WTC11 (cell line): ENCODE data around the gene WHAMM. TPM values are rescaled to one million over a fixed set of nuclear protein-coding genes. Genes with fewer than 3 reads are reported as not detected.

ENCODE experiments used
- ATAC-seq: fragments of 200-7000 bp; cut with Tn5 transposase; 2 replicates; pipeline ENCODE4 v1.10.0; 2021; ENCODE audit warnings: mild to moderate bottlenecking, moderate library complexity
- CTCF ChIA-PET: fragments of 300-600 bp; sonication (Branson Sonifier 250); formaldehyde crosslinking; loops from one replicate; lab custom pipeline; 2021; ENCODE audit warnings: antibody characterized with exemption; lab: Charles Lee
- POLR2A ChIA-PET: fragments of 350-600 bp; sonication (Branson Sonifier 250); formaldehyde crosslinking; loops from one replicate; lab custom pipeline; 2021; ENCODE audit warnings: antibody characterized with exemption; lab: Charles Lee
- DNase-seq: peaks from one replicate; pipeline ENCODE4 v3.0.0; 2021; ENCODE audit warnings: low spot score
- H3K27ac Mint-ChIP-seq: 2 replicates; pipeline ENCODE4 v1.8.0; 2021; ENCODE audit warnings: mixed read lengths
- H3K27me3 Mint-ChIP-seq: 2 replicates; pipeline ENCODE4 v1.8.0; 2021; ENCODE audit warnings: low read depth, mild to moderate bottlenecking, moderate library complexity, mixed read lengths
- H3K36me3 Mint-ChIP-seq: 2 replicates; pipeline ENCODE4 v1.8.0; 2021; ENCODE audit warnings: mixed read lengths
- H3K4me1 Mint-ChIP-seq: 2 replicates; pipeline ENCODE4 v1.8.0; 2022; ENCODE audit warnings: mixed read lengths
- H3K4me3 Mint-ChIP-seq: 2 replicates; pipeline ENCODE4 v1.8.0; 2021; ENCODE audit warnings: mild to moderate bottlenecking, moderate library complexity, mixed read lengths
- H3K9me3 Mint-ChIP-seq: 2 replicates; pipeline ENCODE4 v1.8.0; 2021; ENCODE audit warnings: mixed read lengths
- ARID4B ChIP-seq: sonication (generic); formaldehyde crosslinking; IDR thresholded peaks from 2 replicates; pipeline ENCODE4 v1.8.0; 2023; ENCODE audit warnings: missing genetic modification reagents, mild to moderate bottlenecking, borderline replicate concordance
- ATF2 ChIP-seq: sonication (generic); formaldehyde crosslinking; IDR thresholded peaks from 2 replicates; pipeline ENCODE4 v1.8.1; 2022; ENCODE audit warnings: low read depth, missing genetic modification reagents, borderline replicate concordance
- CBFB ChIP-seq: sonication (generic); formaldehyde crosslinking; IDR thresholded peaks from 2 replicates; pipeline ENCODE4 v1.8.1; 2022; ENCODE audit warnings: mild to moderate bottlenecking, low read depth, missing genetic modification reagents
- FOXJ3 ChIP-seq: sonication (generic); formaldehyde crosslinking; IDR thresholded peaks from 2 replicates; pipeline ENCODE4 v1.9.0; 2021; ENCODE audit warnings: missing genetic modification reagents, mild to moderate bottlenecking, borderline replicate concordance
- FOXK1 ChIP-seq: sonication (generic); formaldehyde crosslinking; IDR thresholded peaks from 2 replicates; pipeline ENCODE4 v1.8.0; 2022; ENCODE audit warnings: mild to moderate bottlenecking, moderate library complexity, missing genetic modification reagents
- GABPB1 ChIP-seq: sonication (generic); formaldehyde crosslinking; IDR thresholded peaks from 2 replicates; pipeline ENCODE4 v1.8.1; 2023; ENCODE audit warnings: mild to moderate bottlenecking, missing genetic modification reagents
- GTF2I ChIP-seq: fragments of 250-450 bp; sonication (Bioruptor Pico); conservative IDR thresholded peaks from 2 replicates; pipeline ENCODE4 v1.4.0; 2021; ENCODE audit warnings: mild to moderate bottlenecking
- JAZF1 ChIP-seq: fragments of 250-450 bp; sonication (Bioruptor Pico); IDR thresholded peaks from 2 replicates; pipeline ENCODE4 v1.9.0; 2021; ENCODE audit warnings: moderate library complexity, mild to moderate bottlenecking, inconsistent platforms
- MLX ChIP-seq: sonication (generic); formaldehyde crosslinking; IDR thresholded peaks from 2 replicates; pipeline ENCODE4 v1.8.1; 2023; ENCODE audit warnings: mild to moderate bottlenecking, missing genetic modification reagents, moderate library complexity
- NFATC4 ChIP-seq: fragments of 250-450 bp; sonication (Bioruptor Pico); IDR thresholded peaks from 2 replicates; pipeline ENCODE4 v1.9.0; 2021; ENCODE audit warnings: mild to moderate bottlenecking
- SMAD4 ChIP-seq: sonication (generic); formaldehyde crosslinking; IDR thresholded peaks from 2 replicates; pipeline ENCODE4 v1.8.0; 2022; ENCODE audit warnings: mild to moderate bottlenecking, missing genetic modification reagents
- SOX15 ChIP-seq: fragments of 250-450 bp; sonication (Bioruptor Pico); IDR thresholded peaks from 2 replicates; pipeline ENCODE4 v1.9.0; 2021; ENCODE audit warnings: mild to moderate bottlenecking
- ZBTB43 ChIP-seq: sonication (generic); formaldehyde crosslinking; IDR thresholded peaks from 2 replicates; pipeline ENCODE4 v1.8.1; 2023; ENCODE audit warnings: mild to moderate bottlenecking, missing genetic modification reagents
- ZMAT4 ChIP-seq: fragments of 250-450 bp; sonication (Bioruptor Pico); IDR thresholded peaks from 2 replicates; pipeline ENCODE4 v1.9.0; 2021; ENCODE audit warnings: mild to moderate bottlenecking
- ZNF219 ChIP-seq: sonication (generic); formaldehyde crosslinking; IDR thresholded peaks from 2 replicates; pipeline ENCODE4 v1.8.0; 2023; ENCODE audit warnings: missing genetic modification reagents, mild to moderate bottlenecking, borderline replicate concordance
- ZNF317 ChIP-seq: sonication (generic); formaldehyde crosslinking; IDR thresholded peaks from 2 replicates; pipeline ENCODE4 v1.8.1; 2023; ENCODE audit warnings: low read depth, mild to moderate bottlenecking, moderate library complexity, missing genetic modification reagents, borderline replicate concordance
- ZSCAN18 ChIP-seq: fragments of 250-450 bp; sonication (Bioruptor Pico); IDR thresholded peaks from 2 replicates; pipeline ENCODE4 v2.1.2; 2022; ENCODE audit warnings: mild to moderate bottlenecking, moderate library complexity
- total RNA-seq: library from RNA; stranded (reverse); gene quantifications from 3 replicates; pipeline ENCODE4 v1.2.3, GENCODE V29; 2021

Gene WHAMM
- total RNA-seq, 1 experiment from 2014 or later, result 3.2 TPM

GRCh38 chr15:82807920-82808633 lies 1.4 kb upstream of the WHAMM start:
- Mint-ChIP-seq H3K4me3 (no peak overlapping the region), H3K9me3 (no peaks in the 10 kb centered on the region), H3K27me3 (peaks cover 13% of the 10 kb centered on the region), H3K4me1 (peaks cover 20% of the 10 kb centered on the region), H3K36me3 (no peaks in the 10 kb centered on the region), H3K27ac (no peak overlapping the region)
- no peak for ATAC-seq
- ChIA-PET POLR2A (no interaction called here), CTCF (interaction anchor here (0.6 to 1.2 kb wide), 3 partner anchors 41 to 204 kb away, joined by 3 to 4 read pairs (median 4); partner anchors contain the start of gene C15orf40)
- no peak for DNase-seq
- TF ChIP-seq ARID4B (CRISPR knock-in tag) (no peak), MLX (CRISPR knock-in tag) (no peak), FOXK1 (CRISPR knock-in tag) (no peak), ZBTB43 (CRISPR knock-in tag) (no peak), SMAD4 (no peak), CBFB (CRISPR knock-in tag) (no peak), ZMAT4 (no peak), GTF2I (CRISPR knock-in tag) (no peak), FOXJ3 (CRISPR knock-in tag) (no peak), SOX15 (CRISPR knock-in tag) (no peak), ZNF219 (CRISPR knock-in tag) (no peak), GABPB1 (CRISPR knock-in tag) (no peak), ZNF317 (CRISPR knock-in tag) (no peak), NFATC4 (CRISPR knock-in tag) (no peak), ZSCAN18 (no peak), JAZF1 (CRISPR knock-in tag) (no peak), ATF2 (CRISPR knock-in tag) (no peak)
